Right atrium auricular region (tissue), 2 donors: Measurements from ENCODE around the gene POFUT1. TPM values are rescaled to one million over a fixed set of nuclear protein-coding genes. Genes with fewer than 3 reads are reported as not detected.

Source experiments
- DNase-seq: peaks from one replicate; pipeline ENCODE4 v3.0.0-alpha.2; 2019; ENCODE audit warnings: low spot score
- H3K27ac ChIP-seq, 2 donors: fragments of 200-600 bp; sonication (generic); 1 replicate in 1 of 2; 2 replicates in 1 of 2; pipeline ENCODE4 v1.5.1; 2016 to 2019
- H3K27me3 ChIP-seq, 2 donors: fragments of 200-600 bp; sonication (generic); one replicate each; pipeline versions ENCODE4 v1.5.1 to v1.6.0; 2017 to 2019
- H3K36me3 ChIP-seq: fragments of 200-600 bp; sonication (generic); one replicate; pipeline ENCODE4 v1.5.1; 2016
- H3K4me1 ChIP-seq, 2 donors: fragments of 200-600 bp; sonication (generic); one replicate each; pipeline versions ENCODE4 v1.5.1 to v1.6.0; 2017 to 2019
- H3K4me3 ChIP-seq, 2 donors: fragments of 200-600 bp; sonication (generic); 1 replicate in 1 of 2; 2 replicates in 1 of 2; pipeline ENCODE4 v1.5.1; 2017 to 2019; ENCODE audit warnings: mild to moderate bottlenecking in 1 of 2, moderate library complexity in 1 of 2
- H3K9me3 ChIP-seq, 2 donors: fragments of 200-600 bp; sonication (generic); one replicate each; pipeline ENCODE4 v1.5.1; 2019
- total RNA-seq, 2 donors: library from RNA; depleted of rRNA; stranded (reverse); fragments of >200 nt; gene quantifications; one replicate each; pipeline ENCODE4 v1.1.0, GENCODE V29; 2016
- TF ChIP-seq, protein P1 (sequence below), 2 donors: fragments of 200-600 bp; sonication (generic); IDR thresholded peaks; one replicate each; pipeline ENCODE4 v1.5.1; 2019; ENCODE audit warnings: antibody characterized with exemption in 2 of 2

POFUT1 gene
- total RNA-seq, 2 donors from 2014 or later = 26.8 to 31.6 TPM

DNA sequence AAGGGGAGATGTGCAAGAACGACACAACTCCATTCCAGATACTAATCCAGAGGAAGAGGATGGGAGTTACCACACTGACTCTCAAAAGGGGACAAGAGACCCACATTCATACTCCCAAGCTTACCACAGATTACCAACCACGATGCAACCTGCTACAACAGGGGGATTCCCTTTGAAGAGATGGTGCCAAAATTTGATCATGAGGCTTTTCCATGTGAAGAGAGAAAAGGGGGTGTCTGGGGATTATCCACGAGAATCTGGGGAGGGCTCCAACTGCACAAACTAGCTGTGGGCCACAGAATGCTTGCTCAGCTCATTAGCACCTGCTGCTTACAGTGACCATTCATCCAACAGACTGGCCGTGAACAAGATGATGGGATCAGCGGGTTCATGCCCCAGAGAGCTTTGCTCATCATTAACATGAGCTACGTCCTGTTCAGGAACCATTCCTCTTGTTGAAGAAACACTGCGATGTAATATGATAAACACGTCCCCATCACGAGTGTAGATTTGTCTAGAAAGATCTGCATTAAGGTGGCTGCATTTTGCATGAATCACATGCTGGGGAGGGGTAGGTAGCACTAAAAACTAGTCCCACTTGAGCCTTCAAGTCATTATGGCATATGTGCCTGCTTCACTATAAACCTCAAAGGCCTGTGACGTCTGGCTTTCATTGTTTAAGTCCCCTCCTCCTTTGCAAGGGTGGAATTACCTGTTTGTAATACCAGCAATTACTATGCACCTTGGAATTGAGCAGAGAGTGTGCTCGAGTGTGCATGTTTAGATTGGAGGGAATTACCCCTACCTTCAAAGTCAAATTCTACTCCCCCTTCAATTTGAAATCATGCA is 4.1 kb upstream of the POFUT1 start:
- H3K4me1 ChIP-seq = peaks cover 0 to 59% of the 10 kb centered on the region in 2 donors
- no peaks in the 10 kb centered on the region for H3K27me3 ChIP-seq
- no peak for DNase-seq
- peaks cover 32% of the 10 kb centered on the region for H3K36me3 ChIP-seq
- H3K9me3 ChIP-seq = no peaks in the 10 kb centered on the region
- TF ChIP-seq, protein P1, sequence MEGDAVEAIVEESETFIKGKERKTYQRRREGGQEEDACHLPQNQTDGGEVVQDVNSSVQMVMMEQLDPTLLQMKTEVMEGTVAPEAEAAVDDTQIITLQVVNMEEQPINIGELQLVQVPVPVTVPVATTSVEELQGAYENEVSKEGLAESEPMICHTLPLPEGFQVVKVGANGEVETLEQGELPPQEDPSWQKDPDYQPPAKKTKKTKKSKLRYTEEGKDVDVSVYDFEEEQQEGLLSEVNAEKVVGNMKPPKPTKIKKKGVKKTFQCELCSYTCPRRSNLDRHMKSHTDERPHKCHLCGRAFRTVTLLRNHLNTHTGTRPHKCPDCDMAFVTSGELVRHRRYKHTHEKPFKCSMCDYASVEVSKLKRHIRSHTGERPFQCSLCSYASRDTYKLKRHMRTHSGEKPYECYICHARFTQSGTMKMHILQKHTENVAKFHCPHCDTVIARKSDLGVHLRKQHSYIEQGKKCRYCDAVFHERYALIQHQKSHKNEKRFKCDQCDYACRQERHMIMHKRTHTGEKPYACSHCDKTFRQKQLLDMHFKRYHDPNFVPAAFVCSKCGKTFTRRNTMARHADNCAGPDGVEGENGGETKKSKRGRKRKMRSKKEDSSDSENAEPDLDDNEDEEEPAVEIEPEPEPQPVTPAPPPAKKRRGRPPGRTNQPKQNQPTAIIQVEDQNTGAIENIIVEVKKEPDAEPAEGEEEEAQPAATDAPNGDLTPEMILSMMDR (IDR thresholded peaks at IDR 0.05) = no peak
- peak overlapping the region; percentile 87 to 90 for H3K27ac ChIP-seq
- H3K4me3 ChIP-seq = no peak overlapping the region

DNA sequence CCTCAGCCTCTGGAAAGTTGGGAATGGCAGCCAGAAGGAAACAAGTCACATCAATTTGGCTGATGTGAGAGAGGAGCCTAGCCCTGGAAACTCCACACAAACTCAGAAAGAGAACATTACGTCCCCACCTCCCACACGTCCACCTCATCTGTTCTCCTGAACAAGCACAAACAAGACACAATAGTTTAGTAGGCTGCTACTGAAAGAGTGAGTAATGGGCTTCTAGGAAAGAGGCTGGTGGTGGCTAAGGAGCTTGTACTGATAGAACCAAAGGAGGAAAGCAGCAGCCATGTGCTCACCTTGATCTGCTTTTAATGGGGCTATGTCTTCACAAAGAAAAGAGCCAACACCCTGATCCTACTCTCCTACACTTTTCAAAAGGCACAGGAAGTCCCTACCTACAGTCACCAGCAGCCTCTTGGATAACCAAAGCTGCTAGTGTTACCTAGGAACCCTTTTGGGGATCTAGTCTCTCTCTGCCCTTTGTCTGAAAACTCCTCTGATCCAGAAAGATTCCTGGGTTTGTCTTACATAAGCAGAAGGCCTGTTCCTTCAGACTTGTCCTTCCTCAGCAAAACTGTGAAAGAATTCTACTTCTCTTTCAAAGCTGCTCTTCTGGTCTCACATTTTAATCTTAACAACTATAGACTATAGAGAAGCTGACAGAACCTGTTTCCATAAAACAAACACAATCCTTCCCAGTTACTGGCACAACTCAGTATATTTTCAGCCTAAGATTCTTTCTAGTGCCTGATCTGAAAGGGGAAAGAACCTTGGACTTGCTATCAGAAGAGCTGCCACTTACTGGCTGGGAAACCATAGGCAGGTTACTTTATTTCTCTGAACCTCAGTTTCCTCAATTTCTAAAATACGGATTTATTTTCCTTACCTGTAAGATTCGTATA is 3.2 kb upstream of the POFUT1 start:
- Histone ChIP-seq H3K27me3 (no peaks in the 10 kb centered on the region), H3K36me3 (peaks cover 24% of the 10 kb centered on the region), H3K9me3 (no peaks in the 10 kb centered on the region), H3K27ac (peak overlapping the region; percentile 87 to 90), H3K4me3 (peak overlapping the region in 1 of 2 donors; percentile 87), H3K4me1 (peaks cover 0 to 59% of the 10 kb centered on the region in 2 donors)
- DNase-seq = no peak
- TF ChIP-seq, protein P1 (IDR thresholded peaks at IDR 0.05) = no peak

DNA sequence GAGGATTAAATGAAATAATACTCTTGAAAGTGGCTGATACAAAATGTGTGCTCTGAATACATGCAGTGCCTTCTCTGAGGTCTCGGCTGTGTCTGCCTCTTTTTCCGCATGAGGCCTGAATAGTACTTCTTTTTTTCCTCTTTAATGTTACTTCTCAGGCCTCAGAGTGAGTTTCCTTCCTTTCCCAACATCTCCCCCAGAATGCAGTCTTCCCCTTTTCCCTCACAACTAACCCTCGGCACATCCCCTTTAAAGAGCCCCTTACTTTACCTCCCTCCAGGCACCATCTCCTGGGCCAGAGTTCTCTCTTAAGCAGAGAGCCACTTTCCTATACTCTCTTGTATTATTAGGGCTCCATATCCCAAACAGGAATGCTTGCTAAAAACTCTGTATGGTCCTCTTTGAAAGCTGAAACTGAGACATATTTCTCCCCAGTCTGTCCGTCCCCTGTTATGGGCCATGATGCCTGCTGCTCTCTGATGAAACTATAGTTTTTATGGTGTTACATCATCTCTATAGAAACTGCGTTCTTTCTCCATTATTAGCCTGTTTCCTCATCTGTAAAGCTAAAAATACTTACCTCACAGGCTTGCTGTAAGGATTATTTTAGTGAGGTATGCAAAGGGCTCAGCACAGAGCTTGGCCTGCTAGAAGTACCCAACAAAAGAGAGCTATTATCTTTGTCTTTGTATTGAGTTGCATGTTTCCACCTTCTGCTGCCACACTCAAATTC is 2.4 kb upstream of the POFUT1 start:
- no peaks in the 10 kb centered on the region for H3K27me3 ChIP-seq
- H3K9me3 ChIP-seq = no peaks in the 10 kb centered on the region
- no peak for DNase-seq
- peak overlapping the region; percentile 0 to 87 for H3K4me3 ChIP-seq
- peaks cover 0 to 59% of the 10 kb centered on the region in 2 donors for H3K4me1 ChIP-seq
- TF ChIP-seq, protein P1 (IDR thresholded peaks at IDR 0.05) = no peak
- peak overlapping the region; percentile 87 to 90 for H3K27ac ChIP-seq
- H3K36me3 ChIP-seq = peaks cover 15% of the 10 kb centered on the region

DNA sequence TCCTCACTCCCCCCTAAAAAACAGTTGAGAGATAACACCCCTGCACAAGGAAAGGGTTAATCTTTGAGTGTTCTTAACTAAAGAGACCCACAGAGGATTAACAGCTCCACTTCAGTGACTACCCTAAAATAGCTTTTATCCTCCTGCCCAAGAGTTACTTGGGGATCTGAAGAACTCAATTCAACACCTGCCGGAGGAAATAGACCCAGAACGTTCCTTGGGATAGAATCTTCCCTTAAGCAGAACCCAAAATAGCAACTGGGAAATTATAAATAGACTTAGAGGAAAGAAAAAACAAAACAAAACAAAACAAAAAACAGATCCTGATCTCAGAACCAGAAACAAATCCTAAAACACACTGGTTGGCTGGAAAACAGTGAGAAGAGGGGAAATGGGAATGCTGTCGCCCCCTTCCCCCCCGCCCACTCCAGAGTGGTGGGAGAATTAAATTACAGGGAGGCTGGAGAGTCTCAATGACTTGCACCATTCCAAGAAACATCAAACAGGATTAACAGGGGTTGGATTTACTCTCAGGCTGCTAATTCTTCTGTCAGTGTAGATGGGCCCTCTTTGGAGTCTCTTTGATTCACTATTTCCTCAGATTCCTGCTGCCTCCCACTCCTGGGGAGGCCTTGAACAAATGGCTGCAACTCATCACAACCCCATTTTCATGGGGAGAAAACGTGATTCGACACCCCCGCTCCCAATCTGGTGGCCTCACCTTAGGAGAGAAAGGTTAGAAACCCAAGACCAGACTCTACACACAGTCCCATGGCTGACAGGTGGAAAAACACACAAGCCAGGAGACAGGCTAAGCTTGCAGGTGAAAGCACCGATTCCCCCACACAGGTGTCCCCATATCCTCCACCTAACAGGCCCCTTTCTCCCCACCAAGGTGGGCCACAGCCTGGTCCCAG is 1.6 kb upstream of the POFUT1 start:
- H3K36me3 ChIP-seq = peaks cover 8% of the 10 kb centered on the region
- peaks cover 0 to 59% of the 10 kb centered on the region in 2 donors for H3K4me1 ChIP-seq
- H3K4me3 ChIP-seq = peak overlapping the region; percentile 87 to 93
- TF ChIP-seq, protein P1 (IDR thresholded peaks at IDR 0.05) = no peak
- peak overlapping the region; percentile 87 to 90 for H3K27ac ChIP-seq
- no peaks in the 10 kb centered on the region for H3K9me3 ChIP-seq
- DNase-seq = no peak
- no peaks in the 10 kb centered on the region for H3K27me3 ChIP-seq
